H1 (cell line): ENCODE data around the gene WDFY4.

ENCODE experiments used
- BRCA1 ChIP-seq: IDR thresholded peaks from 2 replicates; pipeline ENCODE4 v1.6.1; 2012; ENCODE audit warnings: low read depth, low read length, improper control_type of control experiment
- CEBPB ChIP-seq: IDR thresholded peaks from 2 replicates; pipeline ENCODE4 v1.6.1; 2012; ENCODE audit warnings: low read depth, low read length
- E2F6 ChIP-seq: IDR thresholded peaks from 2 replicates; pipeline ENCODE4 v1.6.1; 2012; ENCODE audit warnings: inconsistent platforms
- EZH2 ChIP-seq: fragments of 200-600 bp; sonication (generic); IDR thresholded peaks from 2 replicates; pipeline ENCODE4 v1.7.1; 2012; ENCODE audit warnings: low read depth, mild to moderate bottlenecking, moderate library complexity, low read length, inconsistent platforms; ENCODE audit not compliant: severe bottlenecking
- JUND ChIP-seq: IDR thresholded peaks from 2 replicates; pipeline ENCODE4 v1.6.1; 2011; ENCODE audit warnings: mild to moderate bottlenecking, improper control_type of control experiment, low read length
- NRF1 ChIP-seq: IDR thresholded peaks from 2 replicates; pipeline ENCODE4 v1.6.1; 2011; ENCODE audit warnings: mild to moderate bottlenecking, low read depth, low read length, improper control_type of control experiment
- RBBP5 ChIP-seq: IDR thresholded peaks from 2 replicates; pipeline ENCODE4 v1.7.1; 2012; ENCODE audit warnings: low read depth, mild to moderate bottlenecking, inconsistent platforms, low read length, moderate library complexity, borderline replicate concordance
- RNF2 ChIP-seq: fragments of 200-900, 300-1000 bp; sonication (generic); IDR thresholded peaks from 2 replicates; pipeline ENCODE4 v1.7.1; 2016; ENCODE audit warnings: borderline replicate concordance, low read depth, mild to moderate bottlenecking, antibody characterized with exemption, low read length; ENCODE audit not compliant: poor library complexity, severe bottlenecking; ENCODE audit errors: missing control alignments
- SAP30 ChIP-seq: fragments of 300-600 bp; sonication (generic); IDR thresholded peaks from 2 replicates; pipeline ENCODE4 v1.7.1; 2012; ENCODE audit warnings: low read length, moderate library complexity, mild to moderate bottlenecking, inconsistent platforms; ENCODE audit not compliant: insufficient read depth, insufficient replicate concordance
- SP2 ChIP-seq: IDR thresholded peaks from 2 replicates; pipeline ENCODE4 v1.6.1; 2012; ENCODE audit warnings: mild to moderate bottlenecking, low read length, inconsistent platforms
- YY1 ChIP-seq: IDR thresholded peaks from 2 replicates; pipeline ENCODE4 v1.6.1; 2011; ENCODE audit warnings: low read depth, mild to moderate bottlenecking, low read length
- TF ChIP-seq, protein P1 (sequence below), 3 experiments: IDR thresholded peaks; 1 replicate in 2 of 3; 2 replicates in 1 of 3; pipeline versions ENCODE4 v1.5.1 to v1.6.1; 2011; ENCODE audit warnings: low read length in 3 of 3, mild to moderate bottlenecking in 3 of 3, inconsistent platforms in 2 of 3, low read depth in 1 of 3, moderate library complexity in 1 of 3; ENCODE audit not compliant: insufficient read depth in 1 of 3; ENCODE audit errors: control extremely low read depth in 1 of 3
- TF ChIP-seq, protein P2 (sequence below): IDR thresholded peaks from 2 replicates; pipeline ENCODE4 v1.6.1; 2012; ENCODE audit warnings: inconsistent platforms

DNA sequence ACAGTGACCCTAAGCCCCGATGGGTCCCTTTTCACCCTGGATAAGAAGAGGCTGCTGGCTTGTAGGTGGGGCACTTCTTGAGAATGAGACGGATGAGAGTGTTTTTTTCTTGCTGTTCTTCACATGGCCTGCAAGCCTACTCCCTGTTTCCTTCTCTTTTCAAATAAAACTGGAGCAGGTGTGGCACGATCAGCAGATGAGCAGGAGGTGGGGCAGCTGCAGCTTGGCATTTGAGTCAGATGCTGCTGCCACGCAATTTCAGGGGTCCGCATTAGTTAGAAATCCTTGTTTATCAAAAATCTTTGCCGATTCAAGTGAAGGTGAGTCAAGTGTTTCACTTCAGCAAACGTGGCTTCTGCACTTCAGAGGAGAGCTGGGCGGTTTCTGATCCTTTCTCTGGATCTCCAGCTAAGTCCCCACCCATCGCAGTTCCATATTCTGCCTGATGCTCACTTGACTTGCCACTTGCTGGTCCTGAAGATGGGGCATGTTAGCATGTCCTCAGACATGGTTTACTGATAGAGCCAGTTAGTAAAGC, 20.8 kb downstream of the WDFY4 start:
- TF ChIP-seq, protein P1, sequence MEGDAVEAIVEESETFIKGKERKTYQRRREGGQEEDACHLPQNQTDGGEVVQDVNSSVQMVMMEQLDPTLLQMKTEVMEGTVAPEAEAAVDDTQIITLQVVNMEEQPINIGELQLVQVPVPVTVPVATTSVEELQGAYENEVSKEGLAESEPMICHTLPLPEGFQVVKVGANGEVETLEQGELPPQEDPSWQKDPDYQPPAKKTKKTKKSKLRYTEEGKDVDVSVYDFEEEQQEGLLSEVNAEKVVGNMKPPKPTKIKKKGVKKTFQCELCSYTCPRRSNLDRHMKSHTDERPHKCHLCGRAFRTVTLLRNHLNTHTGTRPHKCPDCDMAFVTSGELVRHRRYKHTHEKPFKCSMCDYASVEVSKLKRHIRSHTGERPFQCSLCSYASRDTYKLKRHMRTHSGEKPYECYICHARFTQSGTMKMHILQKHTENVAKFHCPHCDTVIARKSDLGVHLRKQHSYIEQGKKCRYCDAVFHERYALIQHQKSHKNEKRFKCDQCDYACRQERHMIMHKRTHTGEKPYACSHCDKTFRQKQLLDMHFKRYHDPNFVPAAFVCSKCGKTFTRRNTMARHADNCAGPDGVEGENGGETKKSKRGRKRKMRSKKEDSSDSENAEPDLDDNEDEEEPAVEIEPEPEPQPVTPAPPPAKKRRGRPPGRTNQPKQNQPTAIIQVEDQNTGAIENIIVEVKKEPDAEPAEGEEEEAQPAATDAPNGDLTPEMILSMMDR (IDR thresholded peaks at IDR 0.05; ENCODE audit: control extremely low read depth in 1 of 3, insufficient read depth in 1 of 3, low read depth in 1 of 3, low read length in 3 of 3) = no peak
- TF ChIP-seq YY1 (no peak), E2F6 (no peak), SP2 (no peak), BRCA1 (no peak), NRF1 (no peak), RBBP5 (no peak), SAP30 (no peak), JUND (no peak), RNF2 (no peak), CEBPB (no peak), EZH2 (no peak)
- TF ChIP-seq, protein P2, sequence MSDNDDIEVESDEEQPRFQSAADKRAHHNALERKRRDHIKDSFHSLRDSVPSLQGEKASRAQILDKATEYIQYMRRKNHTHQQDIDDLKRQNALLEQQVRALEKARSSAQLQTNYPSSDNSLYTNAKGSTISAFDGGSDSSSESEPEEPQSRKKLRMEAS = no peak
